ENCODE measurements around the gene BRINP1. TPM values are rescaled to one million over a fixed set of nuclear protein-coding genes. Genes with fewer than 3 reads are reported as not detected.

Gene BRINP1
- total and polyA plus RNA-seq, 2 experiments from 2014 or later: 13.4 to 33.5 TPM

DNA sequence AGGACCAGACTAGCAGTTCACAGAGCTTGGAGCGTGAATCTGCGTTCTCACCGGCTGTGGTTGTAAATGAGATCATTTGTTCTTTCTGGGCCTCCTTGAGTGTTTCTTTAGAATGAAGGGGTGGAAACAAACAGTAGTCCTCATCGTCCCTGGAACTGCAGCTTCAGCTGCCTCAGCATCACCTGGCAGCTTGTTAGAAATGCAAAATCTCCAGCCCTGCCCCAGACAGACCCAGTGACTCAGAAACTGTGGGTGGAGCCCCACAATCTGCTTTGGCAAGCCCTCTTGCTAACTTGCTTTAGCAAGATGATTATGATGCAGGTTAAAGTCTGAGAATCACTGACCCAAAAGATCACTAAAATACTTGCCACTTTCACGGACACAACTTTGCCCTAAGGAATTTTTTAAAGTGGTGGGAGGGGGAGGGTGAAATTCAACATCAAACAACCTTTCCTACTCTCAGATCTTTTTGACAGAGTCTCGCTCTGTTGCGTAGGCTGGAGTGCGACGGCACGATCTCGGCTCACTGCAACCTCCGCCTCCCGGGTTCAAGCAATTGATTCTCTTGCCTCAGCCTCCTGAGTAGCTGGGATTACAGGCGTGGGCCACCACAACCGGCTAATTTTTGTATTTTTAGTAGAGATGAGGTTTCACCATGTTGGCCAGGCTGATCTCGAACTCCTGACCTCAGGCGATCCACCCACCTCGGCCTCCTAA is 86.0 kb downstream of the BRINP1 start (continued):
- TF ChIP-seq ZNF331 (CRISPR knock-in tag; IDR thresholded peaks at IDR 0.05; ENCODE audit: low read depth) (no peak), EZH2 (IDR thresholded peaks at IDR 0.05; ENCODE audit: low read depth, unreplicated experiment) (no peak), NANOG (IDR thresholded peaks at IDR 0.05; ENCODE audit: borderline replicate concordance) (0 out of 2 replicates have a peak, but pooled peaks have one; percentile 15)
- TF ChIP-seq, protein P1, sequence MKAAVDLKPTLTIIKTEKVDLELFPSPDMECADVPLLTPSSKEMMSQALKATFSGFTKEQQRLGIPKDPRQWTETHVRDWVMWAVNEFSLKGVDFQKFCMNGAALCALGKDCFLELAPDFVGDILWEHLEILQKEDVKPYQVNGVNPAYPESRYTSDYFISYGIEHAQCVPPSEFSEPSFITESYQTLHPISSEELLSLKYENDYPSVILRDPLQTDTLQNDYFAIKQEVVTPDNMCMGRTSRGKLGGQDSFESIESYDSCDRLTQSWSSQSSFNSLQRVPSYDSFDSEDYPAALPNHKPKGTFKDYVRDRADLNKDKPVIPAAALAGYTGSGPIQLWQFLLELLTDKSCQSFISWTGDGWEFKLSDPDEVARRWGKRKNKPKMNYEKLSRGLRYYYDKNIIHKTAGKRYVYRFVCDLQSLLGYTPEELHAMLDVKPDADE (IDR thresholded peaks at IDR 0.05): no peak
- TF ChIP-seq, protein P2, sequence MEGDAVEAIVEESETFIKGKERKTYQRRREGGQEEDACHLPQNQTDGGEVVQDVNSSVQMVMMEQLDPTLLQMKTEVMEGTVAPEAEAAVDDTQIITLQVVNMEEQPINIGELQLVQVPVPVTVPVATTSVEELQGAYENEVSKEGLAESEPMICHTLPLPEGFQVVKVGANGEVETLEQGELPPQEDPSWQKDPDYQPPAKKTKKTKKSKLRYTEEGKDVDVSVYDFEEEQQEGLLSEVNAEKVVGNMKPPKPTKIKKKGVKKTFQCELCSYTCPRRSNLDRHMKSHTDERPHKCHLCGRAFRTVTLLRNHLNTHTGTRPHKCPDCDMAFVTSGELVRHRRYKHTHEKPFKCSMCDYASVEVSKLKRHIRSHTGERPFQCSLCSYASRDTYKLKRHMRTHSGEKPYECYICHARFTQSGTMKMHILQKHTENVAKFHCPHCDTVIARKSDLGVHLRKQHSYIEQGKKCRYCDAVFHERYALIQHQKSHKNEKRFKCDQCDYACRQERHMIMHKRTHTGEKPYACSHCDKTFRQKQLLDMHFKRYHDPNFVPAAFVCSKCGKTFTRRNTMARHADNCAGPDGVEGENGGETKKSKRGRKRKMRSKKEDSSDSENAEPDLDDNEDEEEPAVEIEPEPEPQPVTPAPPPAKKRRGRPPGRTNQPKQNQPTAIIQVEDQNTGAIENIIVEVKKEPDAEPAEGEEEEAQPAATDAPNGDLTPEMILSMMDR (conservative IDR thresholded peaks at IDR 0.05; ENCODE audit: low read depth in 2 of 2): no peak

DNA sequence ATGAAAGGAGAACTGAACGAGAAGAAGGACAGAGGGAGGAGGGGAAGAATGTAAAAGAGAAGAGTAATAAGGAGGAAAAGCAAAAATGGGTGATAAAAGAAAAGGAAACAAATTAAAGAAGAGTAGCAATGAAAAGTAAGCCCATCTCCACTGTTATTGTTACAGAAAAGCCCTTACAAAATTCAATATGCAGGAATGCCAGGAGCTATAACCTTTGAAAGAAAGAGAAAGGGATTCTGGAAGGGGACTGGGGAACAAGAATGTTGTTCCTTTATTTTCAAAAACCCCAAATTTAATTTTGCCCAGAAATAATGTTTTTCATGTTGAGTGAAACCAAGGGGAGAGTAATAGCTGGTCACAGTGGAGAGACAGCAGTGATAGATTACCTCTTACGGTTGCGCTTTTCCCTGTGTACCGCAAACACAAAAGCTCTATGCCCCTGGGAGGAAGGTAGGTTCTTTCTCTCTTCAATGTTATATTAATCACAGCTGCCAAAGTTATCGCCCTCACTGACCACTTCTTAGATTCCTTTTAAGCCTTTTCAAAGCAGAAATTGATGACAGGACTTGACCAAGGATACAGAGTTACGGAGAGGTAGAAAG is 86.7 kb downstream of the BRINP1 start:
- Mint-ChIP-seq H3K9me3 (no peaks in the 10 kb centered on the region), H3K27ac (peak overlapping the region; percentile 90), H3K4me1 (peaks cover 67% of the 10 kb centered on the region), H3K27me3 (ENCODE audit: insufficient read depth, low read depth, poor library complexity) (peaks cover 4% of the 10 kb centered on the region), H3K4me3 (peak overlapping the region; percentile 67), H3K36me3 (ENCODE audit: low read depth) (no peaks in the 10 kb centered on the region)
- Histone ChIP-seq H3K4me2 (peak overlapping the region; percentile 70), H3K4me3 (peak overlapping the region; percentile 43), H3K27me3 (ENCODE audit: insufficient read depth) (no peaks in the 10 kb centered on the region), H3K9me2 (ENCODE audit: insufficient read depth) (no peaks in the 10 kb centered on the region), H3K27ac (ENCODE audit: low read depth) (peak overlapping the region; percentile 95), H3F3A (replicated peaks; ENCODE audit: low read depth) (peaks cover 9% of the 10 kb centered on the region; the same call in 1 of the 2 replicates), H3K4me1 (ENCODE audit: insufficient read depth) (peaks cover 52% of the 10 kb centered on the region), H3K36me3 (ENCODE audit: insufficient read depth) (no peaks in the 10 kb centered on the region), H3K79me2 (replicated peaks; ENCODE audit: insufficient read depth) (peaks cover 40% of the 10 kb centered on the region), H2AFZ (no peak overlapping the region), H4K20me1 (replicated peaks; ENCODE audit: insufficient read depth) (no peaks in the 10 kb centered on the region)
- DNase-seq (ENCODE audit: low spot score) (peak; percentile 67), ATAC-seq (peak; percentile 35)
- no peak for TF ChIP-seq NANOG (IDR thresholded peaks at IDR 0.05; ENCODE audit: borderline replicate concordance)
- no peak for TF ChIP-seq ZNF114 (CRISPR knock-in tag; IDR thresholded peaks at IDR 0.05)
- TF ChIP-seq, protein P3, sequence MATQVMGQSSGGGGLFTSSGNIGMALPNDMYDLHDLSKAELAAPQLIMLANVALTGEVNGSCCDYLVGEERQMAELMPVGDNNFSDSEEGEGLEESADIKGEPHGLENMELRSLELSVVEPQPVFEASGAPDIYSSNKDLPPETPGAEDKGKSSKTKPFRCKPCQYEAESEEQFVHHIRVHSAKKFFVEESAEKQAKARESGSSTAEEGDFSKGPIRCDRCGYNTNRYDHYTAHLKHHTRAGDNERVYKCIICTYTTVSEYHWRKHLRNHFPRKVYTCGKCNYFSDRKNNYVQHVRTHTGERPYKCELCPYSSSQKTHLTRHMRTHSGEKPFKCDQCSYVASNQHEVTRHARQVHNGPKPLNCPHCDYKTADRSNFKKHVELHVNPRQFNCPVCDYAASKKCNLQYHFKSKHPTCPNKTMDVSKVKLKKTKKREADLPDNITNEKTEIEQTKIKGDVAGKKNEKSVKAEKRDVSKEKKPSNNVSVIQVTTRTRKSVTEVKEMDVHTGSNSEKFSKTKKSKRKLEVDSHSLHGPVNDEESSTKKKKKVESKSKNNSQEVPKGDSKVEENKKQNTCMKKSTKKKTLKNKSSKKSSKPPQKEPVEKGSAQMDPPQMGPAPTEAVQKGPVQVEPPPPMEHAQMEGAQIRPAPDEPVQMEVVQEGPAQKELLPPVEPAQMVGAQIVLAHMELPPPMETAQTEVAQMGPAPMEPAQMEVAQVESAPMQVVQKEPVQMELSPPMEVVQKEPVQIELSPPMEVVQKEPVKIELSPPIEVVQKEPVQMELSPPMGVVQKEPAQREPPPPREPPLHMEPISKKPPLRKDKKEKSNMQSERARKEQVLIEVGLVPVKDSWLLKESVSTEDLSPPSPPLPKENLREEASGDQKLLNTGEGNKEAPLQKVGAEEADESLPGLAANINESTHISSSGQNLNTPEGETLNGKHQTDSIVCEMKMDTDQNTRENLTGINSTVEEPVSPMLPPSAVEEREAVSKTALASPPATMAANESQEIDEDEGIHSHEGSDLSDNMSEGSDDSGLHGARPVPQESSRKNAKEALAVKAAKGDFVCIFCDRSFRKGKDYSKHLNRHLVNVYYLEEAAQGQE (IDR thresholded peaks at IDR 0.05; ENCODE audit: unreplicated experiment): no peak
- TF ChIP-seq, protein P1 (IDR thresholded peaks at IDR 0.05): no peak
- no peak for TF ChIP-seq JUNB (IDR thresholded peaks at IDR 0.05; ENCODE audit: unreplicated experiment)
- no peak for TF ChIP-seq EZH2phosphoT487 (IDR thresholded peaks at IDR 0.05; ENCODE audit: unreplicated experiment)
- TF ChIP-seq CREB1 (CRISPR knock-in tag; IDR thresholded peaks at IDR 0.05; ENCODE audit: low read depth): no peak
- TF ChIP-seq STAT1 (IDR thresholded peaks at IDR 0.05; ENCODE audit: unreplicated experiment): no peak
